HCEC 1CT (cell line): ENCODE measurements around the gene PRKAR1B.
A peak's percentile ranks its signal among the peaks of the same experiment; 100 is the strongest.

Experiments used
- DNase-seq: peaks from one replicate; pipeline ENCODE4 v3.0.0-alpha.2; 2017

PRKAR1B gene

GRCh38 chr7:739983-740942 is 13.2 kb upstream of the PRKAR1B start:
- no peak for DNase-seq

- DNase-seq = no peak
These were observed 12.4 kb upstream of the PRKAR1B start for GRCh38 chr7:739455-739982.

- no peak for DNase-seq
These were observed 11.8 kb upstream of the PRKAR1B start for GRCh38 chr7:738723-739454.

- DNase-seq = no peak
These were observed 11.2 kb upstream of the PRKAR1B start for GRCh38 chr7:738241-738640.

GRCh38 chr7:734808-735207 is 7.7 kb upstream of the PRKAR1B start:
- DNase-seq = no peak

- no peak for DNase-seq
These were observed 7.1 kb upstream of the PRKAR1B start for GRCh38 chr7:734214-734613.

GRCh38 chr7:732556-732955 is 5.5 kb upstream of the PRKAR1B start:
- DNase-seq = no peak

- no peak for DNase-seq
These were observed 5.0 kb upstream of the PRKAR1B start for GRCh38 chr7:732094-732541.

GRCh38 chr7:731440-732085 is 4.5 kb upstream of the PRKAR1B start:
- DNase-seq = no peak

GRCh38 chr7:730501-731439 is 3.7 kb upstream of the PRKAR1B start:
- DNase-seq = no peak

- DNase-seq = no peak
These were observed 2.3 kb upstream of the PRKAR1B start for GRCh38 chr7:729140-730000.

GRCh38 chr7:728602-729001 is 1.5 kb upstream of the PRKAR1B start:
- DNase-seq = no peak

GRCh38 chr7:727806-728460 is 852 bp upstream of the PRKAR1B start:
- DNase-seq = peak; percentile 13

- no peak for DNase-seq
These were observed 302 bp downstream of the PRKAR1B start for GRCh38 chr7:726854-727103.

- DNase-seq = peak; percentile 85
These were observed 812 bp downstream of the PRKAR1B start, which contains the start of gene DNAAF5 for GRCh38 chr7:726084-726853. TSS of gene DNAAF5 (plus strand) at chr7:726699. CDS start at chr7:726721, 22 bp downstream.

- peak; percentile 38 for DNase-seq
These were observed 1.7 kb downstream of the PRKAR1B start for GRCh38 chr7:725223-726005.

- DNase-seq = no peak
These were observed 2.8 kb downstream of the PRKAR1B start for GRCh38 chr7:724298-724697.

- DNase-seq = no peak
These were observed 3.5 kb downstream of the PRKAR1B start for GRCh38 chr7:723541-723940.
